Measurements from ENCODE around the gene RDM1. TPM values are rescaled to one million over a fixed set of nuclear protein-coding genes. Genes with fewer than 3 reads are reported as not detected.
A peak's percentile ranks its signal among the peaks of the same experiment; 100 is the strongest.

RDM1 gene
- total RNA-seq, 4 donors from 2014 or later: 0.88 to 1.9 TPM; not detected in 2

DNA sequence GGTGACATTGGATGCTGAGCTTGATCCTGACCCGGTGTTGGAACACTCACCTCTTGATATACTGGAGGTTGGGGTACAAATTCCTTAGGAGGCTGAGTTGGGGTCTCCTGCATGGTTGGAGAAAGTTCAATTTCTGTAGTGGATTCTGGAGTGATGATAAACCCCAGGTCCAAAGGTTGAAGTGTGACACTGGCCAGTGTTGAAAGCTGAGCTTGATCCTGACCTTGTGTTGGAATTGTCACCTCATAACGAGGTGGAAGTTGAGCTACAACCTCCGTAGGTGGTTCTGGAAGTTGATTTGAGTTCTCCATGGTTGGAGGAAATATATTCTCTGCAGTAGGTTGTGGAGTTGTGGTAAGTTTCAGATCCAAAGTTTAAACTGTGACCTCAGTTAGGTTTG, 21.2 kb downstream of the RDM1 start:
- H3K4me3 ChIP-seq: no peak overlapping the region
- TF ChIP-seq, protein P1, sequence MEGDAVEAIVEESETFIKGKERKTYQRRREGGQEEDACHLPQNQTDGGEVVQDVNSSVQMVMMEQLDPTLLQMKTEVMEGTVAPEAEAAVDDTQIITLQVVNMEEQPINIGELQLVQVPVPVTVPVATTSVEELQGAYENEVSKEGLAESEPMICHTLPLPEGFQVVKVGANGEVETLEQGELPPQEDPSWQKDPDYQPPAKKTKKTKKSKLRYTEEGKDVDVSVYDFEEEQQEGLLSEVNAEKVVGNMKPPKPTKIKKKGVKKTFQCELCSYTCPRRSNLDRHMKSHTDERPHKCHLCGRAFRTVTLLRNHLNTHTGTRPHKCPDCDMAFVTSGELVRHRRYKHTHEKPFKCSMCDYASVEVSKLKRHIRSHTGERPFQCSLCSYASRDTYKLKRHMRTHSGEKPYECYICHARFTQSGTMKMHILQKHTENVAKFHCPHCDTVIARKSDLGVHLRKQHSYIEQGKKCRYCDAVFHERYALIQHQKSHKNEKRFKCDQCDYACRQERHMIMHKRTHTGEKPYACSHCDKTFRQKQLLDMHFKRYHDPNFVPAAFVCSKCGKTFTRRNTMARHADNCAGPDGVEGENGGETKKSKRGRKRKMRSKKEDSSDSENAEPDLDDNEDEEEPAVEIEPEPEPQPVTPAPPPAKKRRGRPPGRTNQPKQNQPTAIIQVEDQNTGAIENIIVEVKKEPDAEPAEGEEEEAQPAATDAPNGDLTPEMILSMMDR (IDR thresholded peaks at IDR 0.05): no peak
- TF ChIP-seq POLR2A (IDR thresholded peaks at IDR 0.05): no peak
- H3K9me3 ChIP-seq: no peaks in the 10 kb centered on the region
- H3K27ac ChIP-seq: no peak overlapping the region
- no peaks in the 10 kb centered on the region for H3K27me3 ChIP-seq
- no peaks in the 10 kb centered on the region for H3K4me1 ChIP-seq
- H3K36me3 ChIP-seq: no peaks in the 10 kb centered on the region
- no peak for DNase-seq

DNA sequence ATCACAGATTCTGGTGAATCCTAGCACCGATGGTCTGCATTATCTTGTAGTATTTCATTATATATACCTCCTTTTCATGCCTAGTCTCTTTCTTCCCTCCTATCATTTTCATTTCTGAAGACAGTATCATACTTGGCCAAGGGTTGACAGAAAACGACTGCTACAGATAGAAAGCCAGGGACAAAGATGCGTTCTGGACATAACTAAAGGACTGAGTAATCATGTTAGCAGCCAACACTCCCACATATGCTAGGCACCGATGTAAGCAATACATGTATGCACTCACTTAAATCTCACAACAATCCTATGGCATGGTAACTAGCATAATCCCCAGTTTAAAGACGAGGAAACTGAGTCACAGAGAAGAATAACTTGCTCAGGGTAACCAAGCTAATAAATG, 22.9 kb downstream of the RDM1 start:
- TF ChIP-seq, protein P1 (IDR thresholded peaks at IDR 0.05): no peak
- no peak for TF ChIP-seq POLR2A (IDR thresholded peaks at IDR 0.05)
- H3K27ac ChIP-seq: no peak overlapping the region
- H3K27me3 ChIP-seq: no peaks in the 10 kb centered on the region
- no peaks in the 10 kb centered on the region for H3K9me3 ChIP-seq
- H3K36me3 ChIP-seq: no peaks in the 10 kb centered on the region
- H3K4me1 ChIP-seq: no peaks in the 10 kb centered on the region
- no peak for DNase-seq
- H3K4me3 ChIP-seq: no peak overlapping the region

DNA sequence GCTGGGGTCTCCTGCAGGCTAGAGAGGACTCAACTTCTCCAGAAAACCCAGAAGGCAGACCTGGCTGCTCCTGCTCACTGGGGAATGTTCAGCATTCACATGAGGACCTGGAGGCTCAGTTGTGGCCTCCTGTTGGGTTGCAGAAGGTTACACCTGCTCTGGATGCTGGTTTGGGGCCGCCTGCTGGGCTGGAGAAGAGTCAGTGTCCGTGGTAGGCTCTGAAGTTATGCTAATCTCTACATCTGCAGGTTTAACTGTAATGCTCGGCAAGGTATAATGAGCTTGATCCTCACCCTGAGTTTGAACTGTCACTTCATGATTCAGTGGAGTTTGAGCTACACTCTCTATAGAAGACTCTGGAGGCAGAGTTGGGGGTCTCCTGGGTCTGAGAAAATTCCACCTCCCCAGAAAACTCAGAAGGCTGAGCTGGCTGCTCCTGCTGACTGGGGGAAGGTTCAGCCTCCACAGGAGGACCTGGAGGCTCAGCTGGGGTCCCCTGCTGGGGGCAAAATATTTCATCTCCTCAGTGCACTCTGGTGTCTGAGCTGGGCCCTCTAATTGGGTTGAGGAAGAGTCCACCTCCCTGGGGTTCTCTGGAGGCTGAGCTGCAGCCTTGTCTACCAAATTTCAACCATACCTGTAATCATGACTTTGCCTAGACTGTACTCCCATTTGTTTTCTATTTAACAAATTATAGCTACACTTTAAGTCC, 23.5 kb downstream of the RDM1 start:
- H3K9me3 ChIP-seq: no peaks in the 10 kb centered on the region
- no peaks in the 10 kb centered on the region for H3K36me3 ChIP-seq
- no peak overlapping the region for H3K27ac ChIP-seq
- H3K27me3 ChIP-seq: no peaks in the 10 kb centered on the region
- TF ChIP-seq, protein P1 (IDR thresholded peaks at IDR 0.05): peak in 1 of 6 experiments; percentile 11
- TF ChIP-seq POLR2A (IDR thresholded peaks at IDR 0.05): no peak
- no peak for DNase-seq
- H3K4me3 ChIP-seq: no peak overlapping the region
- H3K4me1 ChIP-seq: no peaks in the 10 kb centered on the region

DNA sequence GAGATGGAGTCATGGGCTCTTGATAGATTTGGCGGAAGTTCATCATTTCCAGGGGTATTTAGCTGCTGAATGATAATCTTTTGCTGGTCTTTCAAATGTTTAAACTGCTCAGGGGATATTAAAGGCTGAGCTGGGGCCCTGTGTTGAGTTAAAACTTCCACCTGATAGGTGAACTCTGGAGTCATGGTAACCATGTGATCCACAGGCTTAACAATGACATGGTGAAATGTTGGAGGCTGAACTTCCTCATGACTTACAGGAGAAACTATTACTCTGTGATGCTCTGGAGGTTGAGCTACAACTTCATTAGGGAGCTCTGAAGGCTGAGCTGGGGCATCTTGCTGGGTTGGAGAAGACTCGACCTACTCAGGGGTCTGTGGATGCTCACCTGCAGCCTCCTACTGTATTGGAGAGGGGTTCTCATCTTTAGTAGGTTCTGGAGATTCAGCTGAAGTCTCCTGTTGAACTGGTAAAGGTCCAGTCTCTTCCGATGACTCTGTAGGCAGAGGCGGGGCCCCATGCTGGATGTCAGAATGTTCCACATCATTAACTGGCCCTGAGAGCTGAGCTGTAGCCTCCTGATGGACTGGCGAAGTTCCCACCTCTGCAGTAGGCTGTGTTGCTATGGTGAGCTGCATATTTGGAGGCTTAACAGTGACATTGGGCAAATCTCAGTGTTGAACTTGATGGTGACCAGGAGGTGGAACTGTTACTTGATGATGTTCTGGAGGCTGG, 24.2 kb downstream of the RDM1 start:
- DNase-seq: no peak
- Histone ChIP-seq H3K4me3 (no peak overlapping the region), H3K27ac (no peak overlapping the region), H3K9me3 (no peaks in the 10 kb centered on the region), H3K36me3 (no peaks in the 10 kb centered on the region), H3K27me3 (no peaks in the 10 kb centered on the region), H3K4me1 (no peaks in the 10 kb centered on the region)
- TF ChIP-seq, protein P1 (IDR thresholded peaks at IDR 0.05): no peak
- no peak for TF ChIP-seq POLR2A (IDR thresholded peaks at IDR 0.05)

DNA sequence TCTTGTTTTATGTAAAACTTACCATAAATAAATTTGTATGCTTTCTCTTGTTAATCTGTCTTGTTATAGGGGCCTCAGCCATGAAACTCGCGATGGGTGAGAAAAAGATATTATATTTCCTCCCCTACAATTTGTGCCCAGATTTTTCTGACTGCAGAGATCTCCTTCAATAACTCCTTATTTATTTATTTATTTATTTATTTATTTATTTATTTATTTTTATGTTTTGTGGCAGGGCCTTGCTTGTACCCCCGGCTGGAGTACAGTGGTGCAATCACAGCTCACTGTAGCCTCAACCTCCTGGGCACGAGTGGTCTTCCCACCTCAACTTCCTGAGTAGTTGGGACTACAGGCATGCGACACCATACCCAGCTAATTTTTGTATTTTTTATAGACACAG, 27.1 kb downstream of the RDM1 start:
- Histone ChIP-seq H3K4me1 (no peaks in the 10 kb centered on the region), H3K9me3 (no peaks in the 10 kb centered on the region), H3K27me3 (no peaks in the 10 kb centered on the region), H3K36me3 (no peaks in the 10 kb centered on the region), H3K4me3 (no peak overlapping the region), H3K27ac (no peak overlapping the region)
- TF ChIP-seq, protein P1 (IDR thresholded peaks at IDR 0.05): no peak
- no peak for TF ChIP-seq POLR2A (IDR thresholded peaks at IDR 0.05)
- no peak for DNase-seq
